GM12872 (cell line): ENCODE data around the gene KIF5C.

Source experiments
- TF ChIP-seq, protein P1 (sequence below): IDR thresholded peaks from 3 replicates; pipeline ENCODE4 v1.5.1; 2011; ENCODE audit warnings: low read depth, mild to moderate bottlenecking, low read length, moderate library complexity; ENCODE audit not compliant: insufficient read depth

The KIF5C gene

DNA sequence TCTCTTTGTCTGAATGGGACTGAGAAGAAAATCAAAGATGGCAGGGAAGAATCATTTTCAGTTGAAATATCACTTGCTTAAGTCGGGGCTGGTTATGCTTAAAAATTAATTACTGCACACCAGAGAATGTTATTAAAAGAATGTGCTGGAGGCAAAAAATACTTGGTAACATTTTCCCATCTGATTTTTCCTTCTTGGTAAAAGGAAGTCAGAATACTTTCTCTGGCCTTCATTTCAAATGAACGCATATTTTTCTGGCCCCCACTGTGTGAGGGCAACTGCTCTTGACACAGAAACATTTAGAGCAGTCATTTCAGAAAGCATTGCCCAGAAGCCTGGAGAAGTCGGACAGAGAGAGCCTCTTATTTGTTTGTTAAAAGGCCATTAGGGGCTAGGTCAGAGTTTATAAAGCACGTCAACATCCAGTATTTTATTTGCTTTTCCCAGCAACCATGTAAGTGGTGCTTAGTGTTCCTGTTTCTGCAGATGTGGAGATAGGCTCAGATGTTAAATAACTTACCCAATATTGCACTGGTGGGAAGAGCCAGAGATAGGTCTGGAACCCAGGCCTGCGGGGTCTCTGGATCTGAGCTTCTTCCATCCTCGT lies 130.5 kb downstream of the KIF5C start:
- TF ChIP-seq, protein P1, sequence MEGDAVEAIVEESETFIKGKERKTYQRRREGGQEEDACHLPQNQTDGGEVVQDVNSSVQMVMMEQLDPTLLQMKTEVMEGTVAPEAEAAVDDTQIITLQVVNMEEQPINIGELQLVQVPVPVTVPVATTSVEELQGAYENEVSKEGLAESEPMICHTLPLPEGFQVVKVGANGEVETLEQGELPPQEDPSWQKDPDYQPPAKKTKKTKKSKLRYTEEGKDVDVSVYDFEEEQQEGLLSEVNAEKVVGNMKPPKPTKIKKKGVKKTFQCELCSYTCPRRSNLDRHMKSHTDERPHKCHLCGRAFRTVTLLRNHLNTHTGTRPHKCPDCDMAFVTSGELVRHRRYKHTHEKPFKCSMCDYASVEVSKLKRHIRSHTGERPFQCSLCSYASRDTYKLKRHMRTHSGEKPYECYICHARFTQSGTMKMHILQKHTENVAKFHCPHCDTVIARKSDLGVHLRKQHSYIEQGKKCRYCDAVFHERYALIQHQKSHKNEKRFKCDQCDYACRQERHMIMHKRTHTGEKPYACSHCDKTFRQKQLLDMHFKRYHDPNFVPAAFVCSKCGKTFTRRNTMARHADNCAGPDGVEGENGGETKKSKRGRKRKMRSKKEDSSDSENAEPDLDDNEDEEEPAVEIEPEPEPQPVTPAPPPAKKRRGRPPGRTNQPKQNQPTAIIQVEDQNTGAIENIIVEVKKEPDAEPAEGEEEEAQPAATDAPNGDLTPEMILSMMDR, result no peak

DNA sequence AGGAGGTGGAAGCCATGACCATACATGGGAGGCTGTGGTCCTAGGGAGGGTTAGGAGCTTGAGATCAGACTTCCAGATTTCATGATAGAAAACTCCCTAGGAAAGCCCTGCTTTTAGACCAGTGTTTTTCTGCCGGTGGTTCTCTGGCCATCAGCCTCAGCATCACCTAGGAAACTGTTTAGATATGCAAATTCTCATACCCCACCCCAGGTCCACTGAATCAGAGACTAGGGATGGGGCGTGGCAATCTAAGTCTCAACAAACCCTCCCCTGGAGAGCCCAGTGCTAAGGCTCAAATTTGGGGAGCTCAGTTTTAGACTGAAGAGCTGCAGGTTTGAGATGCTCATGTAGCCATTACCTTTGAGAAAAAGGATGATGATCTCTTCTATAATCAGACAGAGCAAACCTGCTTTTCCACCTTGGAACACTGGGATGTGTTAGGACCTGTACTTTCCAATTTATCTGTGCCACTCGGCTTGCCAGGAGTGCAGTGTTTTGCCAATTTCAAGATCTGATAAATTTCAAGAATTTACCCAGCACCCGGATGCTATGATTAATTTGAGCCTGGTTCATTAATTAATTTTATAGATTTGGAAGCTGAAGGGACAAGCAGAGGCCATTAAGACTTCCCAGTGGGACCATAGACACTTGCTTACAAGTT lies 132.0 kb downstream of the KIF5C start:
- TF ChIP-seq, protein P1, result no peak

DNA sequence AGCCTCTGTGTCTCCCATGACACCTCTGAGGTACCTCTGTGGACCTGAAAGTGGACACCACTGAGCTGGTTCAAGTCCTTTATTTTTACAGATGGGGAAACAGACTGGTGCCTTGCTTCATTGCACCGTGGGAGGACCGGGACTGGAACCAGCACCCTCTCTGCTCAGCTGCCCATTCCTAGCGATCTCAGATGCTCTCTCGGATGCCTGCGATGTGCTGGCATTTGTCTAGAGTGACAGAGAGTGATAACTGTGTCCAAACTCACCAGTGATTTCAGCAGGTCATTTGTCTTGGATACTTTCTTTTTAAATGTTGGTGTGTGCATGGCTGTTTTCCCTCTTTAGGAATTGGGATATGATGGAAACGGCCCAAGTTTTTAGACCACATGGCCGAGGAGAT lies 133.4 kb downstream of the KIF5C start:
- TF ChIP-seq, protein P1, result no peak

DNA sequence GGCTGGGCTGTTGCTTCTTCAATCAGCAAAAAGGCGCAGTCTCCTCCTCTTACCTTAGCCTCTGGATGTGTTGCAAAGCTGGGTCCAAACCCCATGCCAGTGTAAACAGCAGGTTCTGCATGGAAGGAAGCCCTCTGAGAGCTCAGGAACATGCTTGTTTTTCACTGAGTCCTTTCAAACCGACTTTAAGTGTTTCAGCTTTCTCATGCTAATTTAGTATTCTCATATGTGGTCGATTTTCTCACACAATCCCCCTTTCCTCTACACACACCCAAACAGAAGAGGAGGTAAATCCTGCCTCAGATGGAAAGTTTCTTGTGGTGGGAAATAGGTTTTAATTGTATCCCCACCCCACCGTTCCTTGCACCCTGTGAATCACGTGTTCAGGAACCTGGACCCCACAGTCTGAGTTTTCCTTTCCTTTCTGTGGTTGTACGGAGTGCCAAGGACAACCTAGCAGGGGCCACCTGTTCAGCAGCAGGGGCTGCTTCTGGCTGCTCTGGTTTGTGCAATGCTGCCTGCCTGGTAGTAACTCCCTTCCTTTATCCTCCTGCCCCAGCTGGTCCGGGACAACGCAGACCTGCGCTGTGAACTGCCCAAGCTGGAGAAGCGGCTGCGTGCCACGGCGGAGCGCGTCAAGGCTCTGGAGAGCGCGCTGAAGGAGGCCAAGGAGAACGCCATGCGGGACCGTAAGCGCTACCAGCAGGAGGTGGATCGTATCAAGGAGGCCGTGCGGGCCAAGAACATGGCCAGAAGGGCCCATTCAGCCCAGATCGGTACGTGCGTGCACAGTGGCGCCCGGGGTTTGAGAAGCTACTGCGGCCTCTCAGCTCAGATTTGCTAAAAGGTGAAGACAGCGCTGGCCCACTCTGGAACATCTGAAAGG lies 134.8 kb downstream of the KIF5C start:
- TF ChIP-seq, protein P1, result no peak

DNA sequence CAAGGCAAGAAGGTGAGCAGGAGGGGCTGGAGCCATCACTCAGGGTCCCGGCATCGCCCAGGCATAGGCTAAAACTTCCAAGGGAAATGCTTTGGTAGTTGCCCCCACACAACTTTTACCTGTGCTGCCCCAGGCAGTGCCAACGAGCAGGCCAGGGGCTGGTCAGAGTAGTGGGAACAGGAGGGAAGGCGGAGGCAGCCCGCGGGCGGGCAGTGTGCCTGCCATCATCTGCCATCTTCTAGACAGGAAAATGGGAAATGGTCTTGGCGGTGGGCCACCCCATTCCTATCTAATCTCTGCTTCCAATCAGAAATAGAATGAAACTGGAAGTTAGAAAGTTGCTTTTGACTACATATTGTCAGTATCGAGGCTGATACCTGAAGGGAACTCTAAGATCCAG lies 137.5 kb downstream of the KIF5C start:
- TF ChIP-seq, protein P1, result no peak

DNA sequence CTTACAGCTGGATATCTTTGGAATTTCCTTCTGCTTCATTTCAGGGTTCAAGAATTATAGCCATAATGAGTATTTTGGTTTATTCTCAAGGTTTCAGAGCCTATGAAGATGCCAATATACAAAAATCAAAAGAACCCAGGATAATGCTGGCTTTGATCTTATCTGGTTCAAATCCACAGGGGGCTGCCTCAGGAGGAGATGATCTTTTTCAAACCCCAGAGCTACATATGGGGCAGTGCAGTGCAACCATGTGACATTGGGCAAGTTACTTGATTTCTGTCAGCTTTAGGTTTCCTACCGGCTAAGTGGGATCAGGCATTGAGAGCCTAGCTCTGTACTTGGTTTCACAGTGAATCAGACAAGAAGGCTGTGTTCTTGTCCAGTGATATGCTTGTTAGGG lies 140.5 kb downstream of the KIF5C start:
- TF ChIP-seq, protein P1, result no peak

DNA sequence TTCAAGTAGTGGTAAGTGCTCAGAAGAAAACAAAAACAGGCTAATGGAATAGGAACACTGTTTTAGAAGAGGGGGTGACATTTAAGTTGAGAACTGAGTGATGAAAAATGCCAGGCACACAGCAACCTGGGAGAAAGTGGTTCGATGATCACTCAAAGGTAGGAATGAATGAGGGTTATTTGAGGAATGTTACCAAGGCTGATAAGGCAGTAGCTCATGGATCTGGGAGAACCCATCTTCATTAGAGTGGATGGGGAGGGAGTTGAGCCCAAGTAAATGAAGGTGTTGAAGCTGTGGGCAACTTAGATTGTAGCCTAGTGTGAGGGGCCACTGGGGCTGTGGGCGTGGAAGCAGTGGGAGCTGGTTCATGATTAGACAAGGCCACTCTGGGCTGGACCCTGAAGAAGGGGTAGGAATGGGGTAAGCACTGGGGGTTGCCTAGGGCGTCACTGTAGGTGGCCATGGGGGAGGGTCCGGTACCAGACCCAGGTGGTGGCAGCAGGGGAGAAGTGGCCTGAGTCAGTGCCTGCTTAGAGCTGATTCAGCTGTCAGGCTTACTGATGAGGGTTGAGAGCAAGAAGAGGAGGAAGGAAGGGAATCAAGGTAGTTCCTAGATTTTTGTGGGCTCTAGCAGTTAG lies 141.0 kb downstream of the KIF5C start:
- TF ChIP-seq, protein P1, result no peak
